ENCODE data around the gene EDDM13. TPM values are rescaled to one million over a fixed set of nuclear protein-coding genes. Genes with fewer than 3 reads are reported as not detected.

EDDM13 gene
- total and polyA plus RNA-seq, 2 donors (not counting 3 experiments of a cell fraction or from before 2014, with no cell fraction given) = 0.51 TPM; not detected in 1

DNA sequence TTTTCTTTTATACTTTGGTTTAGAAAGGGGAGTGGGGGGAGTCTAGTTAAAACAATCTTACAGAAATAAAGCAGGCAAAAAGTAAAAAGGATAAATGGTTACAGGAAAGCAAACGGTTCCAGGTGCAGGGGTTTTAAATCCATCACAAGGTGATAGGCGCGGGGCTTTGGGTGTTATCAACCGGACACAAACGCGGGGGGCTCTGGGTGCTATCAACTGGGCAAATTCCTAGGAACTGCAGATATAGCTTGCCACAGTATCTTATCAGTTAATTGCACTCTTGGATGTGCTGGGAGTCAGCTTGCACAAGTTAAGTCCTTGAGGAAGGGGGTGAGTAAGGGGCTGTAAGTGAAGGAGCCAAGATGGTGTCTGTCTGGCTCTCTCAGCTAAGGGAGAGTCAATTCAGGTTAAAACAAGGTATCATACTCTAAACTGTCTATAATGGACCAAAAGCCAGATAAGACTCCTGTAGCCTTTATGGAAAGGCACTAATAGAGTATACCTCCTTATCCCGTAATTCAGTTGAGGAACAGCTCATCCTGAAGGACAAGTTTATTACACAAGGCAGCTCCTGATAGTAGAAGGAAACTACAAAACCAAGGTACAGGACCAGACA, 74.7 kb downstream of the EDDM13 start:
- no peaks in the 10 kb centered on the region for H3K9me1 ChIP-seq (replicated peaks; ENCODE audit: control insufficient read depth, extremely low read depth, insufficient read depth, low read length)
- H3K36me3 ChIP-seq (ENCODE audit: control insufficient read depth in 2 of 2, extremely low read depth in 1 of 2, insufficient read depth in 2 of 2, low read length in 2 of 2) = no peaks in the 10 kb centered on the region
- H3K79me2 ChIP-seq (ENCODE audit: control insufficient read depth, insufficient read depth, low read length) = no peaks in the 10 kb centered on the region
- no peak for FAIRE-seq
- H3K27ac ChIP-seq (ENCODE audit: insufficient read depth, low read depth, low read length) = no peak overlapping the region
- intact Hi-C loops (cut with micrococcal nuclease) (no loop called here), dilution Hi-C loops (cut with MboI; ENCODE audit: extremely low pct_ligation_motif_present, low sequenced_read_pairs) (no loop called here)
- no peaks in the 10 kb centered on the region for H3K27me3 ChIP-seq (ENCODE audit: control insufficient read depth in 2 of 2, insufficient read depth in 2 of 2, low read length in 2 of 2)
- no peak overlapping the region for H3K9ac ChIP-seq (replicated peaks; ENCODE audit: extremely low read depth, insufficient read depth, low read length)
- TF ChIP-seq JUN (IDR thresholded peaks at IDR 0.05; ENCODE audit: borderline replicate concordance, insufficient read depth, insufficient read length, low read depth) (no peak), MYC (IDR thresholded peaks at IDR 0.05; ENCODE audit: low read depth, low read length) (no peak), FOS (IDR thresholded peaks at IDR 0.05; ENCODE audit: borderline replicate concordance, insufficient read depth, low read length) (no peak), POLR2A (IDR thresholded peaks at IDR 0.05; ENCODE audit: low read depth, low read length) (no peak), GATA2 (IDR thresholded peaks at IDR 0.05; ENCODE audit: insufficient read depth, insufficient read length, low read depth, low read length) (no peak), POLR2AphosphoS5 (IDR thresholded peaks at IDR 0.05; ENCODE audit: insufficient read depth, low read depth, low read length) (no peak), EZH2 (IDR thresholded peaks at IDR 0.05; ENCODE audit: borderline replicate concordance, low read depth, low read length, severe bottlenecking) (no peak)
- TF ChIP-seq, protein P1, sequence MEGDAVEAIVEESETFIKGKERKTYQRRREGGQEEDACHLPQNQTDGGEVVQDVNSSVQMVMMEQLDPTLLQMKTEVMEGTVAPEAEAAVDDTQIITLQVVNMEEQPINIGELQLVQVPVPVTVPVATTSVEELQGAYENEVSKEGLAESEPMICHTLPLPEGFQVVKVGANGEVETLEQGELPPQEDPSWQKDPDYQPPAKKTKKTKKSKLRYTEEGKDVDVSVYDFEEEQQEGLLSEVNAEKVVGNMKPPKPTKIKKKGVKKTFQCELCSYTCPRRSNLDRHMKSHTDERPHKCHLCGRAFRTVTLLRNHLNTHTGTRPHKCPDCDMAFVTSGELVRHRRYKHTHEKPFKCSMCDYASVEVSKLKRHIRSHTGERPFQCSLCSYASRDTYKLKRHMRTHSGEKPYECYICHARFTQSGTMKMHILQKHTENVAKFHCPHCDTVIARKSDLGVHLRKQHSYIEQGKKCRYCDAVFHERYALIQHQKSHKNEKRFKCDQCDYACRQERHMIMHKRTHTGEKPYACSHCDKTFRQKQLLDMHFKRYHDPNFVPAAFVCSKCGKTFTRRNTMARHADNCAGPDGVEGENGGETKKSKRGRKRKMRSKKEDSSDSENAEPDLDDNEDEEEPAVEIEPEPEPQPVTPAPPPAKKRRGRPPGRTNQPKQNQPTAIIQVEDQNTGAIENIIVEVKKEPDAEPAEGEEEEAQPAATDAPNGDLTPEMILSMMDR (IDR thresholded peaks at IDR 0.05; ENCODE audit: extremely low read depth in 1 of 2, insufficient read depth in 1 of 2, low read depth in 1 of 2, low read length in 2 of 2) = no peak
- TF ChIP-seq, protein P2, sequence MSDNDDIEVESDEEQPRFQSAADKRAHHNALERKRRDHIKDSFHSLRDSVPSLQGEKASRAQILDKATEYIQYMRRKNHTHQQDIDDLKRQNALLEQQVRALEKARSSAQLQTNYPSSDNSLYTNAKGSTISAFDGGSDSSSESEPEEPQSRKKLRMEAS (IDR thresholded peaks at IDR 0.05; ENCODE audit: insufficient read depth, insufficient read length) = no peak
- POLR2A ChIA-PET = no interaction called here
- no peaks in the 10 kb centered on the region for H3K9me3 ChIP-seq (replicated peaks; ENCODE audit: control insufficient read depth, insufficient read depth, low read length)
- no peak overlapping the region for H3K4me2 ChIP-seq (ENCODE audit: insufficient read depth, low read length)
- H4K20me1 ChIP-seq (replicated peaks; ENCODE audit: control insufficient read depth, extremely low read depth, insufficient read depth, low read length) = no peaks in the 10 kb centered on the region
- CTCF ChIA-PET = interaction anchor here (0.6 to 6.7 kb wide), 9 partner anchors 9 to 1282 kb away, joined by 3 to 79 read pairs (median 12); no protein-coding TSS in a partner anchor
- no TSS peak for BruUV-seq (replicated peaks)
- H2AFZ ChIP-seq (ENCODE audit: low read depth, low read length) = no peak overlapping the region
- no peak overlapping the region for H3K4me3 ChIP-seq (replicated peaks in 1 of 3; ENCODE audit: insufficient read depth in 1 of 3, low read depth in 1 of 3, low read length in 3 of 3)
- no peak for DNase-seq (ENCODE audit: low read depth, low spot score)
- H3K4me1 ChIP-seq (ENCODE audit: control insufficient read depth, extremely low read depth, insufficient read depth, low read length) = no peaks in the 10 kb centered on the region
